Endometrial microvascular endothelial cells (primary cell): ENCODE measurements around the gene RFT1. TPM values are rescaled to one million over a fixed set of nuclear protein-coding genes. Genes with fewer than 3 reads are reported as not detected.
"Not testable (repeated sequence)": the region's sequence is repeated elsewhere in the genome, so short reads cannot be mapped to it uniquely, and the experiment has no call there.

ENCODE experiments used
- in situ Hi-C: cut with HindIII; loops from 2 replicates; pipeline ENCODE4 v1.10.0; 2017; ENCODE audit warnings: low sequenced_read_pairs, low pct_unique_long_range_greater_than_20kb; ENCODE audit errors: inconsistent ontology term
- total RNA-seq: library from RNA; depleted of rRNA; stranded (reverse); fragments of >200 nt; gene quantifications from one replicate; pipeline ENCODE4 v1.2.3, GENCODE V29; 2015; ENCODE audit errors: inconsistent ontology term

The RFT1 gene
- total RNA-seq, 1 donor from 2014 or later = 29.4 TPM

DNA sequence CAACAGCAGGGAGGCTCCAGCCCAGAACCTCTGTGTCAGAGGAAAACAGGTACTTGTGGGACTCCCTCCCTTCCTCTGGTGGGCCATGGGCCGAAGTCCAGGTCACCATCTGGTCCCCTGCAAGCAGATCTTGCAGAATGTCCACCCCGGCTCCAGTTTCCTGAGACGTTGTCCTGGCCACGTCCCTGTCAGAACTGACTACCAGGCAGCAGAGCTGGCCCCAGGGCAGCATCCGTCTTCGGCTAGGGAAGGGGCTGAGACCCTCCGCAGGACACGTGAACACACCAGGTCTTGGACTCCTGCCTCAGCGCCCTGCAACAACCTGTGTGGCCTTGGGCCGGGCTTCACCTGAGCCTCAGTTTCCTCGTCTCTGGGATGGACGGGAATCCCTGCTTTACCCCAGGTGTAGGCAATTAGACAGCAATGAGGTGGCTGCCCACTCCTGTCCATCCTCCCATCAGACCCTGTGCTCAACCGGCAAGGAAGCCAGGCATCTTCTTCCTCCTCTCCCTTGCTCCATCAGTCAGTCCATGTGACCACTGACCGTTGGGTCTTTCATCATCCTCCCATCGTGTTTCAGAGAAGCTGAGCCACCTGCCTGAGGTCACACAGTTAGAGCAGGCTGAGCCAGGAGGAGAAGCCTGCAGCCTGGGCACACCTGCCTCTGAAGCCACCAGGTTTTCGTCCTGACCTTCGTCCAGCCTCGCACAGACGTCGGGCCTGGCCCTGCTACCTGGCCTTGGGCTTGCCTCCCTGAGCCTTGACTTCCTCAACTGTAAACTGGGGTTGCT lies 21.8 kb upstream of the RFT1 start:
- in situ Hi-C loops = no loop called here

- in situ Hi-C loops = no loop called here
Observed at GRCh38 chr3:53151465-53151864, 21.2 kb upstream of the RFT1 start.

GRCh38 chr3:53151086-53151438 lies 20.8 kb upstream of the RFT1 start:
- in situ Hi-C loops = not testable (repeated sequence)

- in situ Hi-C loops = no loop called here
Observed at GRCh38 chr3:53150247-53151085, 20.2 kb upstream of the RFT1 start.

DNA sequence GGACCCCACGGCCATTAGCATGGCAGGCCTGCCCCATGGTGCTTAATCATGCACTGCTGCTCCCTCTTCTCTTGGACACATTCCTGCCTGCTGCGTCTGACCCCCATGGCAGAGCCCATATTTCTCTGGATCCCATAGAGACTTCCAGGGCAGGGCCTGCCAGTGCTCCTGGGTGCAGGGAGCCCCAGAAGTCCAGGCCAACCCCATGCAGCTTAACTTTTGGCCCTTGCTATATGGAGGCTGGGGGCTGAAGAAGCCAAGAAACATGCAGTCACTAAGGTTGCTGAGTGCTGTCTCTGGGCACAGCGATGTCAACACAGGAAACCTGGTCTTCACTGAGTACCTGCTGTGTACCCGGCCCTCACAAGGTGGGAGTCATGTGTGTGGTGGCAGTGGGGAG lies 19.5 kb upstream of the RFT1 start:
- in situ Hi-C loops = no loop called here

DNA sequence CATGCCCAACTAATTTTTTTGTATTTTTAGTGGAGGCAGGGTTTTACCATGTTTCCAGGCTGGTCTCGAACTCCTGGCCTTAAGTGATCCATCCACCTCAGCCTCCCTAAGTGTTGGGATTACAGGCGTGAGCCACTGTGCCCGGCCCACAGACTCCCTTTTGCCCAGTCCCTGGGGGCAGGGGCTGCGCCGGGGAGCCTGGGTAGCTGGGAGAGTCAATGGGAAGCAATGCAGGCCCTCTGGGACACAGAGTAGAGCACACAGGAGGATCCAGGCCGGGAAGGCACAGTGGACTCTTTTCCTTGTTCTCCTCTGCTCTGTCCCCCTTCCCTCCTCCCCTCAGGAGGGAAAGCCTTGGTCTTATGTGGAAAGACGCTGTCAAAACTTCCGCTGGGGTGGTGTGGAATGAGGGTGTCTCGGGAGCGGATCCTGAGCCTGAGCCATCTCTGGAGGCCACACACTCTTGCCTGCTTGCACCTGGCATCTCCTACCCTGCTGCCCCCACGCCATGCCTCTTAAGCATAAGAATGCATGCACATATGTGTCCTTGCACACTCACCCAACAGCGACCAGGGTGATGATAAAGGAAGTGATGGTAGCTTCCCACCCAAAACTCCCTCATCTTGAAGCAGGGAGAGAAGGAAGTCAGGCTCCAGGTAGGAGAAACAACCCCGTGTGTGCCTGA lies 18.9 kb upstream of the RFT1 start:
- in situ Hi-C loops = no loop called here

DNA sequence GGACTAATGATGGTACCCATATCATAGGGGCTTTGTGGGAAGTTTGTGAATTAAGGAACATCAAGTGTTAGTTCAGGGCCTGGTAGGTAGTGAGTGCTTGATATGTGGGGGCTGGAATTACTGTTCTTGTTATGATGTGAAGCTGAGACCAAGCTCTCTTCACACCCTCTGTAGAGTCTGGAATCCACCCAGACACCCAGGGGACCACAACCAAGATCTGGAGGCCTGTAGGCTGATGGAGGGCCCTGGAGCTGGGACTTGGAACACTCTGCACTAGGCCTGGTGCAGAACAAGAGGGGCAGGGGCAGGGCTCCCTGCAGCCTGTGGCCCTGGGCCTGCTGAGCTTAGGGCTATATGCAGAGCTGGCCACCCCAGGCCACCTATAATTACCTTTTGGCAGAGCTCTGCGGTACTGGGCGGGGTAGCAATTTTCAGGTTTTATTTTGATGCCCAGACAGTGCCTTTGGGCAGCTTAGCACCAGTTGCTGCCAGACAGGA lies 17.7 kb upstream of the RFT1 start:
- in situ Hi-C loops = no loop called here

- in situ Hi-C loops = no loop called here
Observed at GRCh38 chr3:53147151-53147902, 17.1 kb upstream of the RFT1 start.

DNA sequence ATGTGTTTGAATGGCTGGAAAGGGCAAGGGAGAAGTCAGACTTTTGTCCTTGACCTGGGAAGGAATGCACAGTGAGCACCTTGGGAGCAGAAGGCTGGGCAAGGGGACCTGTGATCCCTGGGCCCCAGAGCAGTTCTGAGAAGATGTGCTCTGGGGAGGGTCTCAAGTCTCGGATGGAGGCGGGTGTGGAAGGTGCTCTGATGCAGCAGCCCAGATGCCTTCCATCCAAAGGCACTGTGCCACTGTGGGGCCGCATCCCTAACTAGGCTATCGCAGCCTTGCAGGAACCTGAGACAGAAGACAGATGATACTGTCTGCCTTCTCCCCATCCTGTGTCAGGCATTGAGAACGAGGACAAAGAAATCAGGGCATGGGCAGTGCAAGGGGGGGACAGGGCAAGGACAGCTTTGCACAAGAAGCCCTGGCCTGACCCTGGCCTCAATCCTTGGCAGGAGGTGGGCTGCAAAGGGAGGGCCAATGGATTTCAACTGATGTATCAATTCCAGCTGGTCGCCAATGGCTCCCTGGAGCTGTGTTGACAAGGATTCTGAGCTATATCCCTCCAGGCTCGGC lies 16.2 kb upstream of the RFT1 start:
- in situ Hi-C loops = no loop called here

DNA sequence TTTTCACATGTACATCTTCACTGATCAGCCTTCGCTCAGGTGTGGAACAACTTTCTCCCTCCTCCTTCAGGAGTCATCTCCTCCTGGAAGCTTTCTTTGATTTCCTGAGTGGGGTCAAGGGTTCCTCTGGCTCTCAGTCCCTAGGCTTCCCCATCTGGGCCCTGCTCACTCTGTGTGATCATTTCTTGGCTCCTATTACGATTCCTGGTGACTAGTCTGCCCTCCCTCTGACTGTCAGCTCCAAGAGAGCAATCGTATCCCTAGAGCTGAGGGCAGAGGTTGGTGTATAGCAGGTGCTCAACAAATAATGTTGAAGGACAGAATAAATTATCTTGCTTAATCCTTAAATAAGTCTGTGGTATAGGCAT lies 15.5 kb upstream of the RFT1 start:
- in situ Hi-C loops = no loop called here

GRCh38 chr3:53144862-53145712 lies 14.9 kb upstream of the RFT1 start:
- in situ Hi-C loops = no loop called here

GRCh38 chr3:53144446-53144845 lies 14.2 kb upstream of the RFT1 start:
- in situ Hi-C loops = no loop called here

DNA sequence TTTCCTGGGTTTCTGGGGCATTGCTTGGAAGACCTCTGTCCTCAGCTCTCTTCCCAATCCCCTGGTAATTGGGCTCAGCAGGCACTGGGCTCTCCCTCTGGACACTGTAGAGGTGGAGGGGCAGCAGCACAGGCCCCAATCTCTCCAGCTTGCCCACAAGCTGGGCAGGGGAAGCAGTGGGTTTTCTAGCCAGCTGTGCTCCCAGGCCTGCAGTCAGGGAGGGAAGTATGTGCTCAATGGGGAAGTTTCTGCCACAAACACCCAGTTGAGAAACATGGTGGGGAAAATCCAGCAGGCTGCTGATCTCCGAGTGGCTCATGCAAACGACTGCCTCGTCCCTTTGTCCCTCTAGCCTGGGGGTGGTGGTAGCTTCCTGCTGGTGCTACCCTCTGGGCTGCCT lies 12.8 kb upstream of the RFT1 start:
- in situ Hi-C loops = no loop called here

GRCh38 chr3:53140847-53141845 lies 10.9 kb upstream of the RFT1 start:
- in situ Hi-C loops = no loop called here

DNA sequence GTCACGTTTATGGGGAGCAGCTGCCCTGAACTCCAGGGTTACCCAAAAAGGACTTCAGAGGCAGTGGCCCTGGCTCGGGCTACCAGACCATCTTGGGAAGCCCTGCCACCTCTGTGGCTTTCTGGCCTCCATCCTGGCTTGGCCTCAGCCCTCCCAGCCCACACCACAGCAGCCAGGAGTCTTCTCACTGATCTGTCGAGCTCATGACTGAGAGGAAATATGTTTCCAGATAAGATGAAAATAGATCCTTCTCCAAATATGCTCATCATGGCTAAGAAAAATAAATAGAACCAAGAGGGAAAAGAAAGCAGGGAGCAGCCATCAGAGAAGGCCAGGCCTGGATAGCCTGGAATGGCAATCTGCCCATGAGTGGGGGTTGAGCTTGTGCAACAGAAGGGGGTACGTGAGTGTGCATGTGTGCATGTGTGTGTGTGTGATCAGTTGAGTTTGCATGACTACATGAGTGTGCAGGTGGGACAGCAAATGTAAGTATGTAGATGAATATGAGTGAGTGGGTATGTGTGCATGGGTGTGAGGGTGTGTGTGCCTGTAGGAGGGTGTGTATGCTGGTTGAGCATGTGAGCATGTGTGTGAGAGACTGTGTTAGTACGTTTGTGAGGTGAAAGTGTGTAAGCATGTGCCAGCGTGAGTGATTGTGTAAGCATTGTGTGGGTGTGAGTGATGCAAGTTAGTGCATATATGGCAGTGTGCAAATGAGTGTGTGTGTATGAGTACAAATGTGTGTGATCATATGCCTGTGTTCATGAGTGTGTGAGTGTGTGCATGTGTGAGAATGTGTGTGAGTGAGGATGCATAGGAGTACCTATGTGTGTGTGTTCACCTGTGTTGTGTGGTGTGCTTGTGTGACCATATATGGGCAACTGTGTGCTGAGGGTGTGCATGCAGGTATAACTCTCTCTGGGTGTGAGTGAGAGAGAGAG lies 9.9 kb upstream of the RFT1 start:
- in situ Hi-C loops = no loop called here
